GM23338 (cell line): ENCODE results near the gene IL12A. TPM values are rescaled to one million over a fixed set of nuclear protein-coding genes. Genes with fewer than 3 reads are reported as not detected.

ENCODE experiments used
- ATAC-seq: fragments of 200-7000 bp; cut with Tn5 transposase; 3 replicates; pipeline ENCODE4 v1.9.1; 2020
- DNase-seq: peaks from one replicate; pipeline ENCODE4 v3.0.0-alpha.2; 2015; ENCODE audit warnings: low spot score
- H2AFZ ChIP-seq: fragments of 200-600 bp; sonication (generic); 2 replicates; pipeline ENCODE4 v1.8.0; 2016; ENCODE audit warnings: antibody characterized with exemption, mild to moderate bottlenecking, moderate library complexity
- H3F3A ChIP-seq: fragments of 200-600 bp; sonication (generic); replicated peaks from 2 replicates; pipeline ENCODE4 v1.8.0; 2017; ENCODE audit warnings: antibody characterized with exemption, mixed run types, low read depth
- H3K27ac ChIP-seq: fragments of 200-600 bp; sonication (generic); 2 replicates; pipeline ENCODE4 v1.6.1; 2016; ENCODE audit warnings: low read depth
- H3K27me3 ChIP-seq: fragments of 200-600 bp; sonication (generic); 2 replicates; pipeline ENCODE4 v1.8.0; 2016; ENCODE audit warnings: mild to moderate bottlenecking, mixed run types, moderate library complexity; ENCODE audit not compliant: insufficient read depth
- H3K36me3 ChIP-seq: fragments of 200-600 bp; sonication (generic); 2 replicates; pipeline ENCODE4 v1.8.0; 2016; ENCODE audit warnings: mild to moderate bottlenecking; ENCODE audit not compliant: insufficient read depth
- H3K4me1 ChIP-seq: fragments of 200-600 bp; sonication (generic); 2 replicates; pipeline ENCODE4 v1.8.0; 2016; ENCODE audit warnings: mild to moderate bottlenecking, moderate library complexity; ENCODE audit not compliant: insufficient read depth
- H3K4me2 ChIP-seq: fragments of 200-600 bp; sonication (generic); 2 replicates; pipeline ENCODE4 v1.7.1; 2017; ENCODE audit warnings: mixed run types
- H3K4me3 ChIP-seq: fragments of 200-600 bp; sonication (generic); 2 replicates; pipeline ENCODE4 v1.6.1; 2016; ENCODE audit warnings: mixed run types
- H3K79me2 ChIP-seq: fragments of 200-600 bp; sonication (generic); replicated peaks from 2 replicates; pipeline ENCODE4 v1.8.0; 2017; ENCODE audit warnings: mild to moderate bottlenecking; ENCODE audit not compliant: insufficient read depth
- H3K9me2 ChIP-seq: fragments of 200-600 bp; sonication (generic); 2 replicates; pipeline ENCODE4 v1.8.0; 2017; ENCODE audit not compliant: insufficient read depth
- H4K20me1 ChIP-seq: fragments of 200-600 bp; sonication (generic); replicated peaks from 2 replicates; pipeline ENCODE4 v1.8.0; 2017; ENCODE audit warnings: mild to moderate bottlenecking; ENCODE audit not compliant: insufficient read depth
- H3K27ac Mint-ChIP-seq: 2 replicates; pipeline ENCODE4 v1.8.0; 2020; ENCODE audit warnings: inconsistent platforms, mild to moderate bottlenecking, moderate library complexity, mixed read lengths
- H3K27me3 Mint-ChIP-seq: 3 replicates; pipeline ENCODE4 v1.8.0; 2022; ENCODE audit warnings: low read depth, mild to moderate bottlenecking, moderate library complexity, mixed read lengths, inconsistent platforms; ENCODE audit not compliant: insufficient read depth, poor library complexity
- H3K36me3 Mint-ChIP-seq: 3 replicates; pipeline ENCODE4 v1.8.0; 2021; ENCODE audit warnings: low read depth, mild to moderate bottlenecking, inconsistent platforms, moderate library complexity, mixed read lengths
- H3K4me1 Mint-ChIP-seq: 3 replicates; pipeline ENCODE4 v1.8.0; 2020; ENCODE audit warnings: mild to moderate bottlenecking, inconsistent platforms, mixed read lengths
- H3K4me3 Mint-ChIP-seq: 3 replicates; pipeline ENCODE4 v1.8.0; 2021; ENCODE audit warnings: moderate library complexity, mild to moderate bottlenecking, inconsistent platforms, mixed read lengths
- H3K9me3 Mint-ChIP-seq: 3 replicates; pipeline ENCODE4 v1.8.0; 2020; ENCODE audit warnings: moderate library complexity, mild to moderate bottlenecking, inconsistent platforms, mixed read lengths
- CREB1 ChIP-seq: fragments of 250-450 bp; sonication (Bioruptor Pico); IDR thresholded peaks from 2 replicates; pipeline ENCODE4 v1.5.0; 2020; ENCODE audit warnings: low read depth, mild to moderate bottlenecking, moderate library complexity
- CTCF ChIP-seq, 2 experiments: fragments of 200-600 bp in 1 of 2; sonication (generic) in 1 of 2; conservative IDR thresholded peaks; 2 replicates each; pipeline versions ENCODE4 v1.5.1 to v1.6.1; 2016 to 2017; ENCODE audit warnings: antibody characterized with exemption in 2 of 2, low read depth in 2 of 2, mild to moderate bottlenecking in 2 of 2, moderate library complexity in 1 of 2
- ETS1 ChIP-seq: IDR thresholded peaks from 2 replicates; pipeline ENCODE4 v1.6.1; 2016; ENCODE audit warnings: antibody characterized with exemption
- EZH2 ChIP-seq: fragments of 200-600 bp; sonication (generic); IDR thresholded peaks from one replicate; pipeline ENCODE4 v1.8.0; 2017; ENCODE audit warnings: antibody characterized with exemption, mild to moderate bottlenecking, low read depth; ENCODE audit not compliant: unreplicated experiment
- EZH2phosphoT487 ChIP-seq: fragments of 200-600 bp; sonication (generic); IDR thresholded peaks from one replicate; pipeline ENCODE4 v1.8.1; 2018; ENCODE audit warnings: antibody characterized with exemption; ENCODE audit not compliant: unreplicated experiment
- JUNB ChIP-seq: IDR thresholded peaks from one replicate; pipeline ENCODE4 v1.6.1; 2016; ENCODE audit warnings: antibody characterized with exemption; ENCODE audit not compliant: unreplicated experiment
- NANOG ChIP-seq: IDR thresholded peaks from 2 replicates; pipeline ENCODE4 v1.6.1; 2016; ENCODE audit warnings: antibody characterized with exemption, borderline replicate concordance
- POLR2AphosphoS5 ChIP-seq: IDR thresholded peaks from 2 replicates; pipeline ENCODE4 v1.6.1; 2016; ENCODE audit warnings: antibody characterized with exemption, low read depth
- STAT1 ChIP-seq: IDR thresholded peaks from one replicate; pipeline ENCODE4 v1.6.1; 2016; ENCODE audit warnings: antibody characterized with exemption; ENCODE audit not compliant: unreplicated experiment
- ZNF114 ChIP-seq: fragments of 250-450 bp; sonication (Bioruptor Pico); IDR thresholded peaks from 2 replicates; pipeline ENCODE4 v1.5.0; 2020; ENCODE audit warnings: mild to moderate bottlenecking, moderate library complexity
- ZNF331 ChIP-seq: fragments of 250-450 bp; sonication (Bioruptor Pico); IDR thresholded peaks from 2 replicates; pipeline ENCODE4 v1.5.0; 2020; ENCODE audit warnings: low read depth, mild to moderate bottlenecking, moderate library complexity
- polyA plus RNA-seq: library from polyadenylated mRNA; unstranded; fragments of >200 nt; fragmentation: Nextera tagmentation; extraction: Ambion mirVana; gene quantifications from 2 replicates; pipeline ENCODE4 v1.2.1, GENCODE V29; 2016
- total RNA-seq: library from RNA; depleted of rRNA; stranded (reverse); fragments of >200 nt; shearing (Covaris generic); gene quantifications from 2 replicates; pipeline ENCODE4 v1.2.3, GENCODE V29; 2014
- TF ChIP-seq, protein P1 (sequence below): IDR thresholded peaks from one replicate; pipeline ENCODE4 v1.6.1; 2018; ENCODE audit warnings: antibody characterized with exemption; ENCODE audit not compliant: unreplicated experiment
- TF ChIP-seq, protein P2 (sequence below): fragments of 250-450 bp; sonication (Bioruptor Pico); IDR thresholded peaks from 2 replicates; pipeline ENCODE4 v1.5.0; 2020; ENCODE audit warnings: mild to moderate bottlenecking, moderate library complexity

The IL12A gene
- total and polyA plus RNA-seq, 2 experiments from 2014 or later: 0.69 to 1.3 TPM

DNA sequence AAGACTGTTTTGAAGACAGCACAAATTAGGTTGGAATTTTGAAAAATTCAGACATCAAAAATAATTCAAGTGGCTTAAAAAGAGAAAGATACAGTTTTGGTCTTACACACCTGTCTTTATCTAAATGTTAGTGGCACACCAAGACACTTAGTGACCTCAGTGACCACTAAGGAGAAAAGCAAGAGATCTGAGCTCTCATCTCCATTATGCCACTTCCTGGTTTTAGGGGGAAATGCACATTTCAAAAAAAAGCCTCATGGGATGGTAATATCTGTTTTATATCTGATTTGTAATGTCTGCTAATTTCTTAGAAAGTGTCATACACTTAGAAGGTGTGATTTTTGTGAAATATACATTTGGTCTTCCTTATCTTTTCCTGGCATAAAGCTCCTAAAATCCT lies 16.4 kb downstream of the IL12A start:
- Histone ChIP-seq H3K36me3 (no peaks in the 10 kb centered on the region), H3K4me1 (peaks cover 7% of the 10 kb centered on the region; the same call in 1 of the 2 replicates), H3K4me2 (no peak overlapping the region), H3K9me2 (no peaks in the 10 kb centered on the region), H3K79me2 (no peaks in the 10 kb centered on the region), H2AFZ (no peak overlapping the region), H4K20me1 (no peaks in the 10 kb centered on the region), H3K4me3 (no peak overlapping the region), H3F3A (no peaks in the 10 kb centered on the region), H3K27me3 (no peaks in the 10 kb centered on the region), H3K27ac (no peak overlapping the region)
- no peaks in the 10 kb centered on the region for H3K9me3 Mint-ChIP-seq
- no peak for ATAC-seq
- TF ChIP-seq STAT1: no peak
- no peak for TF ChIP-seq ZNF331 (CRISPR knock-in tag)
- TF ChIP-seq ETS1: no peak
- TF ChIP-seq ZNF114: no peak
- TF ChIP-seq CTCF (conservative IDR thresholded peaks at IDR 0.05; ENCODE audit: low read depth in 2 of 2): no peak
- TF ChIP-seq EZH2phosphoT487: no peak
- no peak for TF ChIP-seq CREB1 (CRISPR knock-in tag)
- no peak for TF ChIP-seq NANOG
- no peak for TF ChIP-seq POLR2AphosphoS5
- no peak for TF ChIP-seq EZH2
- TF ChIP-seq, protein P1, sequence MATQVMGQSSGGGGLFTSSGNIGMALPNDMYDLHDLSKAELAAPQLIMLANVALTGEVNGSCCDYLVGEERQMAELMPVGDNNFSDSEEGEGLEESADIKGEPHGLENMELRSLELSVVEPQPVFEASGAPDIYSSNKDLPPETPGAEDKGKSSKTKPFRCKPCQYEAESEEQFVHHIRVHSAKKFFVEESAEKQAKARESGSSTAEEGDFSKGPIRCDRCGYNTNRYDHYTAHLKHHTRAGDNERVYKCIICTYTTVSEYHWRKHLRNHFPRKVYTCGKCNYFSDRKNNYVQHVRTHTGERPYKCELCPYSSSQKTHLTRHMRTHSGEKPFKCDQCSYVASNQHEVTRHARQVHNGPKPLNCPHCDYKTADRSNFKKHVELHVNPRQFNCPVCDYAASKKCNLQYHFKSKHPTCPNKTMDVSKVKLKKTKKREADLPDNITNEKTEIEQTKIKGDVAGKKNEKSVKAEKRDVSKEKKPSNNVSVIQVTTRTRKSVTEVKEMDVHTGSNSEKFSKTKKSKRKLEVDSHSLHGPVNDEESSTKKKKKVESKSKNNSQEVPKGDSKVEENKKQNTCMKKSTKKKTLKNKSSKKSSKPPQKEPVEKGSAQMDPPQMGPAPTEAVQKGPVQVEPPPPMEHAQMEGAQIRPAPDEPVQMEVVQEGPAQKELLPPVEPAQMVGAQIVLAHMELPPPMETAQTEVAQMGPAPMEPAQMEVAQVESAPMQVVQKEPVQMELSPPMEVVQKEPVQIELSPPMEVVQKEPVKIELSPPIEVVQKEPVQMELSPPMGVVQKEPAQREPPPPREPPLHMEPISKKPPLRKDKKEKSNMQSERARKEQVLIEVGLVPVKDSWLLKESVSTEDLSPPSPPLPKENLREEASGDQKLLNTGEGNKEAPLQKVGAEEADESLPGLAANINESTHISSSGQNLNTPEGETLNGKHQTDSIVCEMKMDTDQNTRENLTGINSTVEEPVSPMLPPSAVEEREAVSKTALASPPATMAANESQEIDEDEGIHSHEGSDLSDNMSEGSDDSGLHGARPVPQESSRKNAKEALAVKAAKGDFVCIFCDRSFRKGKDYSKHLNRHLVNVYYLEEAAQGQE: no peak
- TF ChIP-seq, protein P2, sequence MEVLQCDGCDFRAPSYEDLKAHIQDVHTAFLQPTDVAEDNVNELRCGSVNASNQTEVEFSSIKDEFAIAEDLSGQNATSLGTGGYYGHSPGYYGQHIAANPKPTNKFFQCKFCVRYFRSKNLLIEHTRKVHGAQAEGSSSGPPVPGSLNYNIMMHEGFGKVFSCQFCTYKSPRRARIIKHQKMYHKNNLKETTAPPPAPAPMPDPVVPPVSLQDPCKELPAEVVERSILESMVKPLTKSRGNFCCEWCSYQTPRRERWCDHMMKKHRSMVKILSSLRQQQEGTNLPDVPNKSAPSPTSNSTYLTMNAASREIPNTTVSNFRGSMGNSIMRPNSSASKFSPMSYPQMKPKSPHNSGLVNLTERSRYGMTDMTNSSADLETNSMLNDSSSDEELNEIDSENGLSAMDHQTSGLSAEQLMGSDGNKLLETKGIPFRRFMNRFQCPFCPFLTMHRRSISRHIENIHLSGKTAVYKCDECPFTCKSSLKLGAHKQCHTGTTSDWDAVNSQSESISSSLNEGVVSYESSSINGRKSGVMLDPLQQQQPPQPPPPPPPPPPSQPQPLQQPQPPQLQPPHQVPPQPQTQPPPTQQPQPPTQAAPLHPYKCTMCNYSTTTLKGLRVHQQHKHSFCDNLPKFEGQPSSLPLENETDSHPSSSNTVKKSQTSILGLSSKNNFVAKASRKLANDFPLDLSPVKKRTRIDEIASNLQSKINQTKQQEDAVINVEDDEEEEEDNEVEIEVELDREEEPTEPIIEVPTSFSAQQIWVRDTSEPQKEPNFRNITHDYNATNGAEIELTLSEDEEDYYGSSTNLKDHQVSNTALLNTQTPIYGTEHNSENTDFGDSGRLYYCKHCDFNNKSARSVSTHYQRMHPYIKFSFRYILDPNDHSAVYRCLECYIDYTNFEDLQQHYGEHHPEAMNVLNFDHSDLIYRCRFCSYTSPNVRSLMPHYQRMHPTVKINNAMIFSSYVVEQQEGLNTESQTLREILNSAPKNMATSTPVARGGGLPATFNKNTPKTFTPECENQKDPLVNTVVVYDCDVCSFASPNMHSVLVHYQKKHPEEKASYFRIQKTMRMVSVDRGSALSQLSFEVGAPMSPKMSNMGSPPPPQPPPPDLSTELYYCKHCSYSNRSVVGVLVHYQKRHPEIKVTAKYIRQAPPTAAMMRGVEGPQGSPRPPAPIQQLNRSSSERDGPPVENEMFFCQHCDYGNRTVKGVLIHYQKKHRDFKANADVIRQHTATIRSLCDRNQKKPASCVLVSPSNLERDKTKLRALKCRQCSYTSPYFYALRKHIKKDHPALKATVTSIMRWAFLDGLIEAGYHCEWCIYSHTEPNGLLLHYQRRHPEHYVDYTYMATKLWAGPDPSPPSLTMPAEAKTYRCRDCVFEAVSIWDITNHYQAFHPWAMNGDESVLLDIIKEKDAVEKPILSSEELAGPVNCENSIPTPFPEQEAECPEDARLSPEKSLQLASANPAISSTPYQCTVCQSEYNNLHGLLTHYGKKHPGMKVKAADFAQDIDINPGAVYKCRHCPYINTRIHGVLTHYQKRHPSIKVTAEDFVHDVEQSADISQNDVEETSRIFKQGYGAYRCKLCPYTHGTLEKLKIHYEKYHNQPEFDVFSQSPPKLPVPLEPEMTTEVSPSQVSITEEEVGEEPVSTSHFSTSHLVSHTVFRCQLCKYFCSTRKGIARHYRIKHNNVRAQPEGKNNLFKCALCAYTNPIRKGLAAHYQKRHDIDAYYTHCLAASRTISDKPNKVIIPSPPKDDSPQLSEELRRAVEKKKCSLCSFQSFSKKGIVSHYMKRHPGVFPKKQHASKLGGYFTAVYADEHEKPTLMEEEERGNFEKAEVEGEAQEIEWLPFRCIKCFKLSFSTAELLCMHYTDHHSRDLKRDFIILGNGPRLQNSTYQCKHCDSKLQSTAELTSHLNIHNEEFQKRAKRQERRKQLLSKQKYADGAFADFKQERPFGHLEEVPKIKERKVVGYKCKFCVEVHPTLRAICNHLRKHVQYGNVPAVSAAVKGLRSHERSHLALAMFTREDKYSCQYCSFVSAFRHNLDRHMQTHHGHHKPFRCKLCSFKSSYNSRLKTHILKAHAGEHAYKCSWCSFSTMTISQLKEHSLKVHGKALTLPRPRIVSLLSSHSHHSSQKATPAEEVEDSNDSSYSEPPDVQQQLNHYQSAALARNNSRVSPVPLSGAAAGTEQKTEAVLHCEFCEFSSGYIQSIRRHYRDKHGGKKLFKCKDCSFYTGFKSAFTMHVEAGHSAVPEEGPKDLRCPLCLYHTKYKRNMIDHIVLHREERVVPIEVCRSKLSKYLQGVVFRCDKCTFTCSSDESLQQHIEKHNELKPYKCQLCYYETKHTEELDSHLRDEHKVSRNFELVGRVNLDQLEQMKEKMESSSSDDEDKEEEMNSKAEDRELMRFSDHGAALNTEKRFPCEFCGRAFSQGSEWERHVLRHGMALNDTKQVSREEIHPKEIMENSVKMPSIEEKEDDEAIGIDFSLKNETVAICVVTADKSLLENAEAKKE (CRISPR knock-in tag): no peak
- no peak for TF ChIP-seq JUNB
- H3K27ac Mint-ChIP-seq: no peak overlapping the region
- DNase-seq: no peak
- peaks cover 11% of the 10 kb centered on the region for H3K4me1 Mint-ChIP-seq
- H3K4me3 Mint-ChIP-seq: no peak overlapping the region
- peaks cover 11% of the 10 kb centered on the region for H3K27me3 Mint-ChIP-seq
- no peaks in the 10 kb centered on the region for H3K36me3 Mint-ChIP-seq
